ENCODE measurements around the gene EIF2S2.
"Not testable (repeated sequence)": the region's sequence is repeated elsewhere in the genome, so short reads cannot be mapped to it uniquely, and the experiment has no call there.

Gene EIF2S2, protein sequence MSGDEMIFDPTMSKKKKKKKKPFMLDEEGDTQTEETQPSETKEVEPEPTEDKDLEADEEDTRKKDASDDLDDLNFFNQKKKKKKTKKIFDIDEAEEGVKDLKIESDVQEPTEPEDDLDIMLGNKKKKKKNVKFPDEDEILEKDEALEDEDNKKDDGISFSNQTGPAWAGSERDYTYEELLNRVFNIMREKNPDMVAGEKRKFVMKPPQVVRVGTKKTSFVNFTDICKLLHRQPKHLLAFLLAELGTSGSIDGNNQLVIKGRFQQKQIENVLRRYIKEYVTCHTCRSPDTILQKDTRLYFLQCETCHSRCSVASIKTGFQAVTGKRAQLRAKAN

GRCh38 chr20:34111702-34112599 lies at the start of gene EIF2S2:
Gene EIF2S2 (minus strand): TSS chr20:34112243. CDS start chr20:34112110, 133 bp downstream.
- DNase-seq (ENCODE audit: low spot score), result peak; percentile 99

DNA sequence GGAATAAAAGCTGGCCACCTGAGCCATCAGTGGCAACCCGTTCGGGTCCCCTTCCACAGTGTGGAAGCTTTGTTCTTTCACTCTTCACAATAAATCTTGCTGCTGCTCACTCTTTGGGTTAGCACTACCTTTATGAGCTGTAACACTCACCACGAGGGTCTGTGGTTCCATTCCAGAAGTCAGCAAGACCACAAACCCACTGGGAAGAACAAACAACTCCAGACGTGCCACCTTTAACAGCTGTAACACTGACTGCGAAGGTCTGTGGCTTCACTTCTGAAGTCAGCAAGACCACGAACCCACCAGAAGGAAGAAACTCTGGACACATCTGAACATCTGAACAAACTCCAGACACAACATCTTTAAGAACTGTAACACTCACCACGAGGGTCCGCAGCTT lies 45.7 kb upstream of the EIF2S2 start:
- DNase-seq (ENCODE audit: low spot score), result not testable (repeated sequence)

DNA sequence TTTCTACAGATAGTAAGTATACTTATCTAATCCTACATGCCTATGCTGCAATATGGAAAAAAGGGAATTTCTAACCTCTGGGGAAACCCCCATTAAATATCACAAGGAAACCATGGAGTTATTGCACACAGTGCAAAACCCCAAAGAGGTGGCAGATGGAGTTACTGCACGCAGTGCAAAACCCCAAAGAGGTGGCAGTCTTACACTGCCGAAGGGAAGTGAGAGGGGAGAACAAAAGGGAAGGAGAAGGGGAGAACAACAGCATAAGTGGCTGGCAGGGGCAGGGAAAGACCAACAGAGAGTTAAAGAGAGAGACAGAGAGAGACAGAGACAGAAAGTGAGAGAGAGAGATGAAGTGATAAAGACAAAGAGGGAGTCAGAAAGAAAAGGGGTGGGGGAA lies 43.8 kb upstream of the EIF2S2 start:
- no peak for DNase-seq (ENCODE audit: low spot score)

- not testable (repeated sequence) for DNase-seq (ENCODE audit: low spot score)
Measured at GRCh38 chr20:34153169-34153568, 41.1 kb upstream of the EIF2S2 start.

DNA sequence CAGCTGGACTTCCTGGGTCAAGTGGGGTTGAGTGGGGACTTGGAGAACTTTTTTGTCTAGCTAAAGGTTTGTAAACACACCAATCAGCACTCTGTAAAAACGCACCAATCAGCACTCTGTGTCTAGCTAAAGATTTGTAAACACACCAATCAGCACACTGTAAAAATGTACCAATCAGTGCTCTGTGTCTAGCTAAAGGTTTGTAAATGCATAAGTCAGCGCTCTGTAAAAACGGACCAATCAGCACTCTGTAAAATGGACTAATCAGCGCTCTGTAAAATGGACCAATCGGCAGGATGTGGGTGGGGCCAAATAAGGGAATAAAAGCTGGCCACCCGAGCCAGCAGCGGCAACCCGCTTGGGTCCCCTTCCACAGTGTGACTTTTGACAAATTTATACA lies 40.0 kb upstream of the EIF2S2 start:
- not testable (repeated sequence) for DNase-seq (ENCODE audit: low spot score)

DNA sequence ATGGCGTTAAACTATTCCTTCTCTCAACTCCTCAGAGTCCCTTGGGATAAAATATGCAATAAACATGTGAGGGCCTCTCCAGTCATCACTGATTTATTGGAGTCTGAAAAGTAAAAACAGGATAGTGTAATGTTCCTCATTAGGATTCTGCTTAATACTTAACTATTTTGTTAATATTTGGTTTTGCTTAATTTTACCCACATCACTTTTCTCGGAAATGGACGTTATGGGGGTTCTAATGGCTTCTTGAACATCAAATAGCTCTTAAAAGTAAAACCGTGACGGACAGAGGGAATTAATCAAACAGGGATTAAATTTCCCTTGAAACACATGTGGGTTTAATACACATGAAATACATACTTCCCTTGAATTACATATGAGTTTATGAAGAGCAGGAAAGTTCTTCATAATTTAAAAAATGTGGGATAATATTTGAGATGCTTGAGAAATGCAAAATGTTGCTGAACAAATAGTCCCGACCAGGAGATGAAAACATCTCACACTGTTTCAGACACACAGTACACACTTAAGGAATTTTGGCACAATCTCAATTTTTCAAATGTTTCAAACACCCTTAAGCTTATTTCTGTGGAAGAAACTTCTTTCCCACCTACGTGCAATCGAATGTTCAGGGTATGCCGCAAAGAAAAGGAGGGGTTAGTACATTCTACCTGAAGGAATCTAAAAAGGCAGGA lies 38.4 kb upstream of the EIF2S2 start:
- no peak for DNase-seq (ENCODE audit: low spot score)

- no peak for DNase-seq (ENCODE audit: low spot score)
Measured at GRCh38 chr20:34145280-34145819, 33.3 kb upstream of the EIF2S2 start.

- DNase-seq (ENCODE audit: low spot score), result no peak
Measured at GRCh38 chr20:34143951-34144350, 31.9 kb upstream of the EIF2S2 start.

DNA sequence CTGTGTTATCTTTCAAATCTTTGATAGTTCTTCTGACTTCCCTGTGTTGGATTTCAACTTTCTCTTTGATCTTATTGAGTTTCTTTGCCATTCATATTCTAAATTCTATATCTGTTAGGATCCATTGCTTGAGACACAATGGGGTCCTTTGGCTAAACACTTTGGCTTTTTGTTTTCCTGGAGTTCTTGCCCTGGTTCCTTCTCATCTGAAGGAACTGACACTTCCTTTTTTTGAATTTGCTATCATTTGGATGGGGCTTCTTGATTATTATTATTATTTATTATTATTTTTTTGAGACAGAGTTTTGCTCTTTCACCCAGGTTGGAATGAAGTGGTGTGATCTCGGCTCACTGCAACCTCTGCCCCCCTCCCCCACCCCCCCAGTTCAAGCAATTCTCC lies 30.1 kb upstream of the EIF2S2 start:
- DNase-seq (ENCODE audit: low spot score), result no peak

DNA sequence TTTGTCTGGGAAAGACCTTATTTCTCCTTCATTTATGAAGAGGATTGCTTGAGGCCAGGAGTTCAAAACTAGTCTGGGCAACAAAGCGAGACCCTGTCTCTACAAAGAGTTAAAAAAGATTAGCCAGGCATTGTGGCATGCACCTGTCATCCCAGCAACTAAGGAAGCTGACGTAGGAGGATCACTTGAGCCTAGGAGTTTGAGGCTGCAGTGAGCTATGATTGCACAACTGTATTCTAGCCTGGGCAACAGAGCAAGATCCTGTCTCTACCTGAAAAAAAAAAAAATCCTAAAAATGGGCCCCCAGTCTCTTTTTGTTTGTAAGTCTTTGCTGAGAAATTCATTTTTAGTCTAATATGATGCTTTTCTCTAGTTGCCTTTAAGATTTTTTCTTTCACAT lies 29.2 kb upstream of the EIF2S2 start:
- no peak for DNase-seq (ENCODE audit: low spot score)

DNA sequence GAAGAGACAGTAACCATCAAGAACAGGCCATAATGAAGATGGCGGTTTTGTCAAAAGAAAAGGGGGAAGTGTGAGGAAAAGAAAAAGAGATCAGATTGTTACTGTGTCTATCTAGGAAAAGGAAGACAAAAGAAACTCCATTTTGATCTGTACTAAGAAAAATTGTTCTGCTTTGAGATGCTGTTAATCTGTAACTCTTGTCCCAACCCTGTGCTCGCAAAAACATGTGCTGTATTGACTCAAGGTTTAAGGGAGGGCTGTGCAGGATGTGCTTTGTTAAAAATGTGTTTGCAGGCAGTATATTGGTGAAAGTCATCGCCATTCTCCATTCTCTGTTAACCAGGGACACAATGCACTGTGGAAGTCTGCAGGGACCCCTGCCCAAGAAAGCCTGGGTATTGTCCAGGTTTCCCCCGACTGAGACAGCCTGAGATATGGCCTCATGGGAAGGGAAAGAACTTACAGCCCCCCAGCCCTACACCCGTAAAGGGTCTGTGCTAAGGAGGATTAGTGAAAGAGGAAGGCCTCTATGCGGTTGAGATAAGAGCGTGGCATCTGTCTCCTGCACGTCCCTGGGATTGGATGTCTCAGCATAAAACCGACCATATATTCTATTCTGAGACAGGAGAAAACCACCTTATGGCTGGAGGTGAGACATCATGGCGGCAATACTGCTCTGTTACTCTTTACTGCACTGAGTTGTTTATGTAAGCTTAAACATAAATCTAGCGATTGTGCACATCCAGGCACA lies 23.7 kb upstream of the EIF2S2 start:
- DNase-seq (ENCODE audit: low spot score), result not testable (repeated sequence)

- not testable (repeated sequence) for DNase-seq (ENCODE audit: low spot score)
Measured at GRCh38 chr20:34133365-34133860, 21.4 kb upstream of the EIF2S2 start.

GRCh38 chr20:34132943-34133342 lies 20.9 kb upstream of the EIF2S2 start:
- DNase-seq (ENCODE audit: low spot score), result not testable (repeated sequence)

DNA sequence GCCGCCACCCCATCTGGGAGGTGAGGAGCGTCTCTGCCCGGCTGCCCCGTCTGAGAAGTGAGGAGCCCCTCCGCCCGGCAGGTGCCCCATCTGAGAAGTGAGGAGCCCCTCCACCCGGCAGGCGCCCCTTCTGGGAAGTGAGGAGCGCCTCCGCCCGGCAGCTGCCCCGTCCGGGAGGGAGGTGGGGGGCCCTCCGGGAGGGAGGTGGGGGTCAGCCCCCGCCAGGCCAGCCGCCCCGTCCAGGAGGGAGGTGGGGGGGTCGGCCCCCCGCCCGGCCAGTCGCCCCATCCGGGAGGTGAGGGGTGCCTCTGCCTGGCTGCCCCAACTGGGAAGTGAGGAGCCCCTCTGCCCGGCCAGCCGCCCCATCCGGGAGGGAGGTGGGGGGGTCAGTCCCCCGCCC lies 20.4 kb upstream of the EIF2S2 start:
- not testable (repeated sequence) for DNase-seq (ENCODE audit: low spot score)

GRCh38 chr20:34131491-34131890 lies 19.4 kb upstream of the EIF2S2 start:
- DNase-seq (ENCODE audit: low spot score), result no peak

DNA sequence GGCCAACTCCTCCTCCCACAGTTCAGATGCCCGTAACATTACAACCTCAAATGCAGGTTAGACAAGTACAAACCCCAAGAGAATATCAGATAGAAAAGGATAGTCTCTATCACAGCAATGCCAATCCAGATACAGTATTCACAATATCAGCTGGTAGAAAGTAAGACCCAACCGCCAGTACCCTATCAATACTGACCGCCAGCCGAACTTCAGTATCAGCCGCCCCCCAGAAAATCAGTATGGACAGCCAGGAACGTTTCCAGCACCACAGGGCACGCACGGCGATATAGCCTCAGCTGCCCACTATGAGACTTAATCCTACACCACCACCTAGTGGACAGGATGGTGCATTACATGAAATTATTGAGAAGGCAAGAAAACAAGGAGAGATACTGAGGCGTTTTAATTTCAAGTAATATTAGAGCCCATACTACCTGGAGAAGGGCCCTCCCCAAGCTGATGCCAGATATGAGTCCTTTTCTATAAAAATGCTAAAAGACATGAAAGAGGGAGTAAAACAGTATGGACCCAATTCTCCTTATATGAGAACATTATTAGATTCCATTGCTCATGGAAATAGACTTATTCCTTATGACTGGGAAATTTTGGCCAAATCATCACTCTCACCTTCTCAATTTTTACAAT lies 17.6 kb upstream of the EIF2S2 start:
- peak; percentile 80 for DNase-seq (ENCODE audit: low spot score)

DNA sequence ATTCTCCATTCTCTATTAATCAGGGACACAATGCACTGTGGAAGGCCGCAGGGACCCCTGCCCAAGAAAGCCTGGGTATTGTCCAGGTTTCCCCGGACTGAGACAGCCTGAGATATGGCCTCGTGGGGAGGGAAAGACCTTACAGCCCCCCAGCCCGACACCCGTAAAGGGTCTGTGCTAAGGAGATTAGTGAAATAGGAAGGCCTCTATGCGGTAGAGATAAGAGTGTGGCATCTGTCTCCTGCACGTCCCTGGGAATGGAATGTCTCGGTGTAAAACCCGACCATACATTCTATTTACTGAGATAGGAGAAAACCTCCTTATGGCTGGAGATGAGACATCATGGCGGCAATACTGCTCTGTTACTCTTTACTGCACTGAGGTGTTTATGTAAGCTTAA lies 15.7 kb upstream of the EIF2S2 start:
- no peak for DNase-seq (ENCODE audit: low spot score)

DNA sequence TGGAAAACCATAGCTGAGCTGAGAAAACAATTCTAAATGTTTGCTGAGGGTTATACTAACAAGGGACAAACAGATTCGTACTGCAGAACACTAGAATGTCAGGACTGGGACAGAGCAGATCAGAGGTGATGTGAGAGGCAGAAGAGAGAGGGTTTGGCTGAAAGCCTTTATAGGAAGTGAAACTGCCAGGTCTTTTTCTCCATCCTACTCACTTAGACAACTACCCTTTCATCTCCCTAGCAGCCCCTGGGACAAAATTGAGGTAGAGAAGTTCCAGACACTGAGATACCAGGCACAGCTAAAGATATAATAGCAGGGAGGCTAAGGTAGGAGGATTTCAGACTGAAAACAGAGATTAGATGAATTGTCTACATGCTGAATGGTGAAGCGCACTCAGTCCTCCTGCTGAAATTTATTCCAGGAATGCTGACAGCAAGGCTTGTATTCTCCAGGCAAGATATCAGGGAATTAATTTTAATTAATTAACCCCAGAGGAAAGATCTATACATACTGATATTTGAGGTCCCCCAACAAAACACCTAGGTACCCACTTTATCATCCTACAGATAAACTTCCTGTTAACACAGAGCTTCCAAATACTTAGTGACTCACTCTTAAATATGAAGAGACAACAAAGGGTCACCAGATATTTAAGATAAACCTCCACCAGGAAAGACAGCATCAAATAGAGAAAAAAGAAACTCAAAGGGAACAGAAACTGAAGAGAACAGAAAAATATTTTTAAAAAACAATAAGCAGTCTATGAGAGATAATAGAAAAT lies 12.6 kb upstream of the EIF2S2 start:
- DNase-seq (ENCODE audit: low spot score), result no peak

DNA sequence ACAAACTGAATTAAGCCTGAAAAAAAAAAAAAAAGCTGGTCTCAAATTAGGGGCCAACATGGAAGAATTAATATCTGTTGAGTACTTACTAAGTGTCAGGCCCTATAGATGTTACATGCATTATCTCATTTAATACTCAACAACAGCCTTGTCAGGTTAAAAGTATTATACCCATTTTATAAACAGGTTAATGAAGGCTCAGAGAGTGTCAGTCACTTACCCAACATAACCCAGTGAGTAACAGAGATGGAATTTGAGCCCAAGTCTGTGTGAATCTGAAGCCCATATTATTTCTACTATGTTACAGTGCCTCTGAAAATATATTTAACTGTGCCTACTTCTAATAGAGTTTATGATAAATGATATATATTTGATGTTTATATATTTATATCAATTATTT lies 11.3 kb upstream of the EIF2S2 start:
- no peak for DNase-seq (ENCODE audit: low spot score)
